Activated T-cell treated with anti-CD3 and anti-CD28 coated beads, Interleukin-2, amount 50 U/mL, for 48 hours (primary cell): ENCODE data around the gene MED9.

ENCODE experiments used
- DNase-seq, 2 experiments: peaks; one replicate each; pipeline ENCODE4 v3.0.0-alpha.2; 2020

The MED9 gene

DNA sequence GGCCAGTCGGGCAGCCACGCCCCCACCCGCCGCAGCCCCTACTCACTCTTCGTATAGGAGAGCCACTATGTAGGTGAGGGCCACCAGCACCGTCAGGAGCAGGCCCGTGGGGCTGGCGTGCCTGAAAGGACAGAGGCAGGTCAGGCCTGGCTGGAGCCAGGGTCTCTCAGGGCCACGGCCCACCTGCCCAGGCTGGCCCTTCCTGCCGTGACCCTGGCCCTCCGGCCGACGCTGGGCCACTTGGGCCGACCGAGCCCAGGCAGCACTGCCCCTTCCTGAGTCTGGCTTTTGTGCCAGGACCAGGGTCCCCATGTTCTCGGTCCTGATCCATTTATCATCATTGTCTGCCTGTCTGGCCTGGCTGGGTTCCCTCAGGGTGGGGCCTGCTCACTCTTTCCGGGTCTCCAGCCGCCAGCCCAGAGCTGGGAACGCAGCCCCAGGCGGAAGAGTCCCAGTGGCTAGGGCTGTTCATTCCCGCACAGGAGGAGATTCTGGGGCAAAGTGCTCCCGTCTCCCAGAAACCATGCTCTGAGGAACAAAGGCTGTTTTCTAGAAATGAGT, 29.5 kb downstream of the MED9 start:
- DNase-seq, result no peak

DNA sequence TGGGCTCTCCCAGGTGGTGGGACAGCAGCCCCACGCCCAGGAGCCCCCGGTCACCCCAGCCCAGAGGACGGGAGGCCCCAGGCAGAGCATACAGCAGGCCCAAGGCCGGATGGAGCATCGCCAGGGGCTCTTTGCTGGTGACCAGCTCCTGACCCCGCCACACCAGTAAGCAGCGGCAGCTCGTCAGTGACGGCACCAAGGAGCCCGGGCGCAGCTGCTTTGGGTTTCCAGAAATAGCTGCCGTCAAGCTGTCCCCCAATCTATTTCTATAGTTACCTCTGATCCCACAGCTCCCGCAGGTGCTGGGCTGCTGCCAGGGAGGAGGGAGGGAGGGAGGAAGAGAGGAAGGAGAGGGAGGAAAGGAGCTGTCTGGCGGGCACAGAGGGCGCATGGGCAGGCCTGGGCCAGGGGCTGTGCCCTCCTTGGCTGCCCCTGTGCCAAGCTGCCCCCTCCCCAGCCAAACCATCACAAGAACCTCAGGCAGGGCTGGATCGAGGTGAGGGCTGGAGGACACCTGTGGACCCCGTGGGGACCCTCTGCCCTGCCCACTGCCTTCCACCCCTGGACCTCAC, 30.2 kb downstream of the MED9 start:
- no peak for DNase-seq

DNA sequence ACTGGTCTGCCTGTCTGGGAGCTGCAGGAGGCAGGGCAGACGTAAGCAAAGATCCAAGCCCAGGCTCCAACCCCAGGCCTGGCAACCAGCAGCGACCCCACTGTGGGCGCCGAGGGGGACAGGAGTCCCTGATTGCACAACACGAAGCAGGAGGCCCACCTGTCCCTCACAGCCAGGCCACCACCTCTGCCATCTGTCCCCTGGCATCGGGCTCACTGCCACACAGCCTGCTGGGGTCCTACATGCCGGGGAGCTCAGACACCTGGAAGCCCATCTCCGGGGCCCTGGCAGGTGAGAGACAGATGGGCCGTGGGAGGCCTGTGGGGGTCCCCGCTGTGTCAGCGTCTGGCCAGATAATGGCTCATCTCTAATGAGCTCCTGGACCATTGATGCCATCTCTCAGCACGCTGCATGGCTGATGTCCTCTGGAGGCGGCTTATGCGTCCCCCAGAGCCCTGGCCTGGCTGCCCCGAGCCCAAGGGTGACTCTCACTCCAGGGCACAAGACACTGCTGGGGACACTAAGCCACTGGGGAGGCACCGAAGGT, 30.7 kb downstream of the MED9 start:
- DNase-seq, result no peak

DNA sequence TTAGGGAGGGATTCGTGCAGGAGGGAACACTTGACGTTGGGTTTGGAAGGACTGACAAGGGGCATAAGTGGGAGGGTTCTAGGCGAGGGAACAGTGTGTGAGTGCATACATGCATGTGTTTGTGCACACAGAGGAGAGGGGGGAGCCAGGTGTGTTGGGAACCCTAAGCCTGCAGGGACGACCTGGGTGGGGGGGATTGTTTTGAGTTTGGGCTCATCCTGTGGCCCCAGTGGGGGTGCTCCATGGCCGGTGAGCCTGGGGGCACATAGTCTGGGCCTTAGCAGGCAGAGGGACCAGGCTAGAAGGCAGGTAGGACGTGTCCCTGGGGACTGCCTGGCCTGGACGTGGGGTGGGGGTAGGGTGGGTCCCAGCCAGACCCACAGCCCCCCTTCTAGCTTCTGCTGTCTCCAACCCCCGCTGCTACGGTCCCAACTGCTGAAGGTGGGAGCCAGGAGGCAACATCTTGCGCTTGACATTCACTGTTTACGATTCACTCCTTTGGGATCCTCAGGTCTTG, 31.3 kb downstream of the MED9 start:
- DNase-seq, result no peak

DNA sequence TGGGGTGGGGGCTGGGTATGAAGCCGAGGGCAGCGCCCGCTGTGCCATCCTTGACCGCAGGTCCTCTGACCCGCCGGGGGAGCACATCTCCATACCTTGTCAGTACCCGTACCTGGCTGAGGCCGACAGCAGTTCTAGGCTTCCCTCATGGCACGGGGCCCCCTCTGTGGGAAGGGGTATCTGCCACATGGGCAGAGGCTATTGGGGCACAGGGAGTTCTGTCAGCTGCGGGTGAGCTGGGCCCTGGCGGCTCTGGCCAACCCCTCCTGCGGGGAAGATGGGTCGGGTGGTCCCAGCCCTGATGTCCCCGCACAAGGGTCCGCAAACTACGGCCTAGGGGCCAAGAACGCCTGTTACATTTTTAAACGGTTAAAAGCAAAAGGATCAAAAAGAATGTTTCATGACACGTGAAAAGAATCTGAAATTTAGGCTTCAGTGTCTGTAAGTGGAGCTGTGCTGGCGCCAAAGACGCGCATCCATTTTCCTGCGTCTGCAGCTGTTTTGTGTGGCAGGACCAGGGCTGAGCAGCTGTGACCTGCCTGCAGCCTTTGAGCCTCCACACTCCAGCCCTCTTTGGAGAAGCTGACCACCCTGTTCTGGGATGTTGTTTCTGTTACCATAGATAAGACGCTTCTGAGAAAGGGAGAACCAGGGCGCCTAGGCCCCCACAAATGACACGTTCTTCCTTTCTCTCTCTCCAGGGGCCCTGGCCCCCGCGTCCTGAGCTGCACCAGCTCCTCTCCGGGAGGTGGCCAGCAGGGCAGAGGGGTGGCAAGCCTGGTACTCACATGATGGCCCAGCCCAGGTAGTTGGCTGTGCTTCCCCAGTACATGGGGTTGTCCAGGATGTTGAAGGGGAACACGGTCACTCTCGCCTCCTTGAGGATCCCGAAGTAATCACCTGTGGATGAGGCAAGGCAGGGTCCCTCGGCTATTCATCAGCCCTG, 32.1 kb downstream of the MED9 start:
- DNase-seq, result no peak

DNA sequence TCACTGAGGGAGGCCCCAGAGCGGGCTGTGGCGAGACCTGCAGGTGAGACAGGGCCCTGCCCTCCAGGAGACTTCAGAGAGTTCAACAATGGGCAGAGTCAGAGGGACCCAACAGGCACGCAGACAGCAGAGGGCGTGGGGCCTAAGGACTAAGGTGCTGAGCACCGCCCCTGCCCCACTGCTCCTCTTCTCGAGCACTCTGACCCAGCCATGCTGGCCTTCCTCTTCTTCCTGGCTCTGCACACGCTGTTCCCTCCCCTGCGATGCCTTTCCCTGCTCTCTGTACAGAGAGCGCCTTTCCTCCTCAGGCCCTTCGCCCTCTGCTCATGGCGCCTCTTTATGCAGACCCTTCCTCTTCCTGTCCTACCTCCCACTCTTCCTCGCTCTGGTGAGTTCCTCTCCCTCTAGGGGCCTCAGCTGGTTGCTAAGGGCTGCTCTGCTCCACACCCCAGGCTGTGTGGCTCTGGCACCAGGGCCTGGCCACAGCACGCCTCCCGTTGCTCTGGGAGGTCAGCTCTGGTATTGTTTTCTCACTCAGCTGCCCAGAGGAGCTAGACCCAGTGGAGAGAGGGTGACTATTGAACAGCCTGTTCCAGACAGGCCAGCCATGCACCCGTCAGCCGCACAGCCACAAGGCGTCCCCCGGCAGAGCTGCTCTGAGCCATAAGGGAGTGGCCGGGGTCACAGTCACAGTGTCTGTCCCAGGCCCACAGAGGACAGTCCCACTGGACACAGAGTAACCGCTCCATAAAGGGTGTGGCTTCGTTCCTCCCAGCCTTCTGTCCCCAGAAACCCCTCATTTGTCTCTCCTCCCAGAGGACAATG, 33.0 kb downstream of the MED9 start:
- no peak for DNase-seq

DNA sequence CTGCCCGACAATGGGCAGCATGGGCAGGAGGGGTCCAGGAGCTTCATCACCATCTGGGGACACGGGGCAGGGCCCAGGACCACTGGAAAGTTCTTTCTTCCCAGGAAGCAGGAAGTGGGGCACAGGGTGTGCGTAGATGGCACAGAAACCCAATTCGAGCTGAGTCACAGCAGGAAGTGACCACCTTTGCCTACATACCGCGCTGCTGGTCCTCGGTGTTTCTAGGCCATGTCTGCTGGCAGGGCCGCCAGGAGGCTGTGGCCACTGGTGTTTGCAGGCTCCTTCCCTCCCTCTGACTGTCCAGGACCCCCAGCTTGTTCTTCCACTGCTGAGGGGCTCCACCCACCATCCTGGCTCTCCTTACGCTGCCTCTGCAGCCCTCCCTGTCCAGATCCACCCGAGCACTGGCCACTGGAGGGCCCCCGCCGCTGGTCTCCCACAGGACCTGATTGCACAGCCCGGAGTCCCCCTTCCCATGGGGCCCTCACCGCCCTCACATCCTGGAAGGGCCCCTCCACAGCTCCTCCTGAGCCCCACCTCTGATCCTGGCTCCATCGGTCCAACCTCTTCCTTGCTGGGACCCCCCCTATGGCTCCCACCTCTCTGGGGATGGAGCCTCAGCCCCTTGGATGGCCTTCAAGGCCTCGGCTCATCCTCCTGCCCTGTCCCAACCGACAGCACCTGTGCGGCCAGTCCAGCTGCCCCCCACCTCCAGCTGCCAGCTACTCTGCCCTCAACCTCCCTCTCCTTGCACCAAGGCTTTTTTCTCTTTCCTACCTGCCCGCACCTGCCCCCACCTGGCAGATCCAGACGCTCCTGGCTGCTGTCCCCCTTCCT, 33.9 kb downstream of the MED9 start:
- DNase-seq, result no peak

DNA sequence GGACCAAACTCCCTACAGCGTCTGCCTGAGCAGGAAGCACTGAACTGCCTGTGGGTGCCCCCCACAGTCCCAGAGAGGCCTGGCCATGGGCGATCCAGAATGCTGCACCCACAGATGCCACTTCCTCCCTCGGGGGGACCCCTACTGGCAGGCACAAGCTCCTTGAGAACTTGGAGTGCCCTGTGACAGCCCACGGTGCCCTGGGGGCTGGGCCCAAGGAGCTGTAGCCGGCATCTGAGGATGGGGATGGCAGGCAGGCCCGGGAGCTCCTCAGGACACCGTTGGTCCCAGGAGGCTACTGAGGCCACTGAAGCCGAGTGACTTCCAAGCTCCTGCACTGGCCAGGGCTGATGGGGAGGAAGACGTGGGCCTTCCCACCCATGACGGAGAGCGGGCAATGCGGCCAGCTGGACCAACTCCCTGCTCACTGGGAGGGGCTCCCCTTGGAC, 34.5 kb downstream of the MED9 start:
- no peak for DNase-seq

DNA sequence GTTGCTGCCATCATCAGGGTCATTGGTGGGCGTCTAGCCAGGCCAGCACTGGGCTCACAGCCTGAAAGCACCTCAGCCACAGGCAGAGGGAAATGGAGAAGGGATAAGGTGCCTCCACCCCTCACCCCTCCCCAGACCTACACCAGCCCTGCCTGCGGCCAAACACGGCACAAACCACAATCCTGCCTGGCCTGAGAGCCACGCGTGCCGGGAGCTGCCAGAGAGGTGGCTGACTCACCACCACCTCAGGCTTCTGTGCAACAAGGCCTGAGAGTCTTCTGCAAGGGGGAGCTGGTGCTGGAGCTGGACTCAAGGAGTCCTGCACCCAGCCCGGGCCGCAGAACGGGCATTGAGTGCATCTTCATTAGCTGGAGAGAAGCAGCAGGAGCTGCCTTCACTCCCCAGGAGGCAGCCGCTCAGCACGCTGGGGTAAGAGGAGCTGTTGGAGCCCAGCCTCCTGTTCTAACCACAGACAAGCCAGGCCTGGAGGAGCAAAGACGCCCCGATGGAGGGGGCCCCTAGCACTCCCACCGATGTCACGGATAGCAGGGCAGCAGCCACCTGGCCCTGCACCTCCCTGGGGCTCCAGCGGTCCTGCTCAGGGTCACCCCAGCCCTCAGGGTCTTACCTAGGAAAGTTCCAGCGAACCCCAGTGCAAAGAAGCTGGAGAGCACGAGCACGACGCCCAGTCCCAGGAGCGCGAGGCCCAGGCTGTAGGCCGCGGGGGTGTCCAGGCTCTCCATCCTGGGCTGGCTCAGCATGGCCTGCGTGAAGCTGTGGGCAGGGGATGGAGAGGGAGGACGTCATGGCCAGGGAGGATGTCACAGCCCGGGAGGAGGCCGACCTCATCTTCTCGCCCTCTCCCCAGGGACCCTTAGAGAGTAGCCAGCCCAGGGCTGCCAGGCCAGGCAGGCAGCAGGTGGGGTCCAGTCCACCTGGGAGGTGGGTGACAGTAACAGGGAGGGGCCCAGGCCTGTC, 35.4 kb downstream of the MED9 start:
- DNase-seq, result no peak

DNA sequence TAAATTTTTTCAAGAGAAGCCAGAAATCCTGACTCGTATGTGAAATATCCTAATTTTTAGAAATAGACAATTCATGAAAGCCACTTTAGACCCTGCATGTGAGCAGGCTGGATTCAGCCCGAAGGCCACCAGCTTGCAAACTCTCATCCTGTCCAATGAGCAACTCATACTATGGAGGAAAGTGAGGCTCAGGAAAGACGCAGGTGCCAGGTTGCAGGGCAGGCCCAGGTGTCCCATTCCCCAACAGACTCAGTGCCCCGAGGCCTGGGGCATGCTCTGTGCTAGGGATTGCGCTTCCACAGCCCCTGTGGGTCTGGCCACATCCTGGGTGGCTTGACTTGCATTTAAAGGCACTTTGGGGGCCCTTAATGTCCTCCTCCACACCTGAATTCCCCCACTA, 36.1 kb downstream of the MED9 start:
- no peak for DNase-seq

DNA sequence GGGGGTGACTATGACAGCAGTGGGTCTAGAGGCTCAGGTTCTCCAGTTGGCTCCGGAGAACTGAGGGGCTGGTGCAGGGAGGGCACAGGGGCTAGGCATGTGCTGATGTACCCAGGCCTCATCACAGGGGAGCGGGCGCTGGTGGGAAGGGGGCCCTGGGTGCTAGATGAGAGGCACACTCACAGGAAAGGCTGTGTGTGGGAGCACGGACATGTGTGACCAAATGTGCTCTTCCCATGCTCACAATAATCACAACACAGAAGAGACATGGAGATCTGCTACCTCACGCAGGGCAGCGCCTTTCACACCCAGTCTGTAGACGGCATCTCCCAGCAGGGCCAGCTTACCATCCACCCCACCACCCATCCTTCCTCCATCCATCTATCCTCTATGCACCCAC, 36.8 kb downstream of the MED9 start:
- DNase-seq, result no peak

DNA sequence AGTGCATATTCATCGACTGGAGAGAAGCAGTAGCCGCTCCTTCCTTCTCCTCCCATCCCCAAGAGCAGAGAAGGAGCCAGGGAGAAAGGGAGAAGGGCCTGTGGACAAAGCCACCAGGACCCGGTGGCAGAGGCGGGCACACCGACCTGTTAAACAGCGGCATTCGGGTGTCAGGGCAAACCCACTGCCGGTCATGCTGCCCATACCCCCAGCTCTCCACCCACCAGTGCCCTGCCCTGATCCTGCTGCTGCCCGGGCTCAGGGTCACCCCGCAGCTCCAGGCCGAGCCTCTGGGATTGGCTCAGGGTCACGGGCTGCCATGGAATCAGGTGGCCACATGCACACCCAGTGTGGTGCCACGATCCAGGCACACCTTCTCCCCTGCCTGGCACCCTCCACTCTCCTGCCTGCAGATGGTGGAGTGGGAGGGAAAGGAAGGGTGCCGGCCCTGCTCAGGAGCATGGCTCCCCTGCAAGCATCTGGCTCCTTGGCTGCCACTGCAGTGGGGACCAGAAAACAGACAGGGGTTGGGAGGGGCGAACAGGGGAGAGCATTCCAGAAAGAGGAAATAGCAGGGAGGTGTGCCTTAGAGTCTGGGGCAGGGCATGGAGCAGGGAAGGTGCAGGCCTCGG, 37.7 kb downstream of the MED9 start:
- DNase-seq, result no peak

DNA sequence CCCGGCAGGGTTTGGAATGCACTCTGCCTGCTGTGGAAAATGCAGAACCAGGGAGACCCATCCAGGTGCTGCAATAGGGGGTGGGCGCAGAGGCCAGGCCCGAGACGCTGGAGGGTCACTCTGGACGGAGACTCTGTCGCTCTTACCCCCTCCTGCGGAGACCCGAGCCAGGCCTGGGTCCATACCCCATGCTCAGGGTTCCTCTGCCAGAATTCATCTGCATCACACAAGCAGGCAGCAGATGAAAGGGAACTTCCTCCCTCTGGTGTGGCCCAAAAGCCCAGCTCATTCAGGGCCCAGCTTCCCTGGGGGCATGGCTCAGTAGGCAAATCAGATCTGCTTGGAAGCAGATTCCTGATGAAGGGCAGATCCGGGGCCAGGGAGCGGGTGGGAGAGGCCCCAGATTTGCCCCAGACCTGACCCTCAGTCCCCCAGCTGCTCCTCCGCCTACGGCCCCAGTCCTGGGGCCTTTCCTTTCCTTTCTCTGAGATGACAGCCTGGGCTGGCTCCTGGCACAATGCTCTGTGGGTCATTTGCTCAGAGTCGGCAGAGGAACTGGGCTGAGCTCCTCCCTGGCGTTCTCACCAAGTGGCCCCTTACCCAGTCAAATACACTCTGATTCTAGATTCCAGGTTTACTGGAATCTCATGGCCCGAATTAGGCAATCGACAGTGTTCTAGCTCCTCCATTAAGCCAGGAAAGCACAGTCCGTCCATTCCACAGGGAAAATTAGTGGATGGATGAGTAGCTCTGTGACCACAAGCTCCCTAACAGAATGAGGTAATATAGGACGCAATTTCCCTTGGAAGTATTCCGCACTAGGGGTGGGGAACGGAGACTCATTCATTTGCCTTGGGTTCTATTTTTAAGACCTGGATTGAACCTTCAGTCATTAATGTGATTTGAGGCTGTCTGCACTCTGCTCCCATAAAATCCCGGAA, 38.5 kb downstream of the MED9 start:
- DNase-seq, result no peak

DNA sequence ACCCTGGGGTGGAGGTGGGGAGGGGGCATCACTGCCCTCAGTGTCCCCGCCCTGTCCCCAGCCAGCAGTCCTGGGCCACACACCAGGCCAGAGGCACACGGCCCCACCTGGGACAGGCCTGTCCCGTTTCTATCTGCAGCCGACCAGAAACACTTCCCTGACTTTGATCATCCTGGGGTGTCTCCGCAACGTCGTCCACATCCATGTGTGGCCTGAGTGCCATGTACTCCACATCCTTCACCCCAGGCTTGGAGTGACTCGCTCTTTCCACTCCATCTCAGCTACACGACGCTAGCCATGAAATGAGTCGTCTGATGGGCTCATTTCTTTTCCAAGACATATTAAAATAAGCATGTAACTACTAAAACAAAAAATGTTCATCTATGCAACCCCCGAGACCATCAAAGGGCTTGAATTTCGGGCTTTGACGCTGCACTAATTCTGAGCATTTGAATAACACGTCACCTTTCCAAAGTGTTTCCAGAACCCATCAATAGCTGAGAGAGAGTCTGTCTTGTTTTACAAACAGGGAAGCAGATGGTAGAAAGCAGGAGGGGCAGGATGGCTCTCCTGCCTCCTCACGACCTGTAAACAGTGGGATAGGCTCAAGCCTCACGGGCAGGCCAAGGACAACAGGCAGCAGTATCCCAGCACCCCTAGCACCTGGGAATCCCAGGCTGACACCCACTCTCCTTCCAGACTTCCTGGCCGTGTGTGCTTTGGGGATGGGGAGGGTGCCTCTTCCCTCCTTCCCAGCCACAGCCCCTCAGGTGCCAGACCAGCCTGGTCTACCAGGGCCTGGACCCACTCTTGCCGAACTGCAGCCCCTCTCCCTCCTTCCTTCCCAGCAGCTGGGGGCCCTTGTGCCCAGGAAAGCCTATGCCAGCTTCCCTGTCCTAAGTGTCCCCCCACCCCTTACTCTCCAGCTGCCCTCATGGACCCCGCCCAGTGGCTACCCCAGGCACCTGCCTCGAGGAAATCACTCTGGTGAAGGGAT, 39.4 kb downstream of the MED9 start:
- no peak for DNase-seq

DNA sequence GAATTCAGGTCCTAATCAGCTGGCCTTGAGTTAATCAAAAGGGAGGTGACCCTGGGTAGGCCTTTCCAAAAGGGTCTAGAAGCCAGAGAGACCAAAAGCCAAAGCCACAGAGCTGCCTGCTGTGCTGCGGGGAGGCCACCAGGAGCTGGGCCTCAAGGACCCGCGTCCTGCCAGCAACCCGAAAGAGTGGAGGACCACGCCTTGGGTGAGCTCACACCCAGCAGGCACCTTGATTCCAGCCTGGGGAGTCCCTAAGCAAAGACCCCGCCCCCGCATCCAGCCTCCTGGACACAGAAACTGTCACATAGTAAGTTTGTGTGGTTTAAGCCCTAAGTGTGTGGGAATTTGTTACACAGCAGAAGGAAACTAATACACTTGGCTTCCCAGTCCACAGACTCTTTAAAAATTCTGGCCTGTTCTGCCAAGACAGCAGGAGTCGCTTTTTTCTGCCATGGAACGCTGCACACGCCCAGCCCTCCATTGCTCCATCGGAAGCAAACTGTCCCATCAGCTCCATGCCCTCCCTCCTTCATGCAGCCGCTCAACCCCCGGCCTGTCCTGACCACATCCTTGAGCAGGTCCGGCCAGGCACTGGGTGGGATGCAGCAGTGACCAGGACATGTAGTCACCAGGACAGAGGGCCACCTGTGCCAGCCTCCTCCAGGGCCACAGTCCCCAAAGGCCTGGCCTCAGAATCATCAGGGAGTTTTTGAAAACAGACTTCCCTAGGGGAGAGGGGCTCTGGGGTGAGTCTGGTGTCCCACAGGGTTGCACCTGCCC, 40.3 kb downstream of the MED9 start:
- no peak for DNase-seq

DNA sequence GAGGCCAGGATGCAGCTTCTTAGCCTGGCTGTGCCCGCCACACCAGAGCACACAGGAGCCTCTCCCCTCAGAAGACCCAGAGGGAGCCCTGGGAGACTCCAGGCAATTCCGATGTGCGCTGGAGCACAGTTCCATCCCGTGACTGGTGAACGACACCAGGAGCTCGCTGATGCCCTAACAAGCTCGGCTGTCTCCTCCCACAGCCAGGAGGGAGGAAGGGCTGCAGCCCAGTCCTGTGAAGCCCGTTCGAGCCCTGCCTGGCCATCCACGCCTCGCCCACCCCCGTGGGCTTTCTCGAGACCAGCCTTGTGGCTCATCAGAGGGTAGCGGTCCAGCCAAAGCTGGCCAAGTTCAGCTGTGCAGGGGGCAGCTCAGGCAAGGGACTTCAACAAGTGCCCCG, 41.2 kb downstream of the MED9 start:
- DNase-seq, result no peak

DNA sequence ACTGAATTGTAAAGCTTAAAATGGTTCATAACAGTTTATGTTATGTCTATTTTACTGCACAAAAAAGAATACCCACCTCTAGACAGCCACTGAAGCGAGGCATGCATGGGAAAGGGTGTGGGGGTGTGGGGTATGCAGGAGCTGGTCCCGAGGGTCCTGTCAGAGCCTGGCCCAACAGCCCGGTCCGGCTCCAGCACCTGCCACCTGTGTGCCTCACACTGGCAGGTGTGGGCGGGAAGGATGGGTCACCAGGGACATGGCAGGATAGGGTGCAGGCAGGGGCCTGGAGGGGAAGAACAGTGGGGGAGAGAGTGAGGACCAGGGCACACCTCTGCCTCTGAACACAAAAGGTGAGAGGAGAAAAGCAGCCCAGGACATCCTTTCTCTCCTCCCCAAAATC, 42.2 kb downstream of the MED9 start:
- no peak for DNase-seq
